ENCODE measurements around the gene AGAP1. TPM values are rescaled to one million over a fixed set of nuclear protein-coding genes. Genes with fewer than 3 reads are reported as not detected.

AGAP1 gene
- total RNA-seq, 2 experiments from 2014 or later = not detected

DNA sequence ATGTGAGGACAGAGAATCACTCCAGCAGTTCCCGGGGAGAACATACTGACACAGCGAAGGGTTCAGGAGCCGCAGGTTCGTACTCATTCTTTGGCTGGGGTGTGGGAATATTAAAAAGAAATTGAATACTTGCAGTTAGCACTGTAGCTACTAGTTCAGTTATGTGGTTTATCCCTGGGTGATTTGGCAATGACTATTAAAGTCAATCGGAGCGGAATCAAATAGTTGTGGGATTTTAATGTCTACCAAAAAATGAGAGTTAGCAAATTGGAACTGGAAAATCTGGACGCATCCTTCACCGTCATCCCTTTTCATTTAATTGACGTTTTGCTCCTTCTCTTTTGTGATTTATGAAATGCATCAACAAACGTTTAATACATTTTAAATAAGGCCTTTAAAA, 623.6 kb downstream of the AGAP1 start:
- POLR2A ChIA-PET = no interaction called here
- H3K4me2 ChIP-seq (ENCODE audit: low read length) = no peak overlapping the region
- H3K36me3 ChIP-seq (ENCODE audit: insufficient read depth, low read length) = no peaks in the 10 kb centered on the region
- H3K9me2 ChIP-seq (ENCODE audit: insufficient read depth, low read length) = no peaks in the 10 kb centered on the region
- no peaks in the 10 kb centered on the region for H3K9me3 ChIP-seq (ENCODE audit: low read length)
- BruUV-seq (replicated peaks) = no TSS peak
- TF ChIP-seq EZH2phosphoT487 (IDR thresholded peaks at IDR 0.05; ENCODE audit: borderline replicate concordance, low read depth, low read length) (no peak), CTCF (conservative IDR thresholded peaks at IDR 0.05; ENCODE audit: low read length) (no peak)
- no peaks in the 10 kb centered on the region for H3K4me1 ChIP-seq (ENCODE audit: insufficient read depth, low read length, poor library complexity, severe bottlenecking)
- intact Hi-C loops (cut with micrococcal nuclease; ENCODE audit: unreplicated experiment) = no loop called here
- no peak for DNase-seq (ENCODE audit: low spot score)
- no peak overlapping the region for H2AFZ ChIP-seq (ENCODE audit: low read length)
- no peaks in the 10 kb centered on the region for H4K20me1 ChIP-seq (ENCODE audit: insufficient read depth, low read length)
- CTCF ChIA-PET (ENCODE audit: unreplicated experiment) = no interaction called here
- H3K4me3 ChIP-seq (ENCODE audit: low read depth, low read length, poor library complexity, severe bottlenecking) = no peak overlapping the region
- H3K27ac ChIP-seq (ENCODE audit: low read depth, low read length, poor library complexity, severe bottlenecking) = no peak overlapping the region
- H3K79me2 ChIP-seq (ENCODE audit: insufficient read depth, low read depth, low read length) = no peaks in the 10 kb centered on the region

DNA sequence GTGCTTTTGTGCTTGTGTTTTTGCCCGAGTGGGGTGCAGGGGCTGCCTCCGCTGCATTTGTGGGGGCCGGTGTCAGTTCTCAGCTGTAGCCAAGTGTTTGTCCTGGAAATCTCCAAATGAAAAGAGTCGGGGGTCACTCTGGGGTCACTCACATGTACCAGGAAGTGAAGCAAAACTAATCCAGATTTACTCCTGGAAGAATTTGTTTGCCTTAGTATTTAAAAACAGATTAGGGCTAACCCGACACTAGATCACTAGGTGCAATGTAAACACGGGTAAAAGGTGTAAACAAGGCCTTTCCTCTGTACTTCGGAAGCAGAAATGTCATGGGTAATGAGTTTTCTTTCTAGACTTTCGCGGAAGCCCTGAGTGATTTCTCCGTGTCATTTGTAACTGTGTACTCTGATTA, 624.0 kb downstream of the AGAP1 start:
- no peak overlapping the region for H3K27ac ChIP-seq (ENCODE audit: low read depth, low read length, poor library complexity, severe bottlenecking)
- TF ChIP-seq EZH2phosphoT487 (IDR thresholded peaks at IDR 0.05; ENCODE audit: borderline replicate concordance, low read depth, low read length) (no peak), CTCF (conservative IDR thresholded peaks at IDR 0.05; ENCODE audit: low read length) (no peak)
- no peak for DNase-seq (ENCODE audit: low spot score)
- no peaks in the 10 kb centered on the region for H4K20me1 ChIP-seq (ENCODE audit: insufficient read depth, low read length)
- no TSS peak for BruUV-seq (replicated peaks)
- H3K79me2 ChIP-seq (ENCODE audit: insufficient read depth, low read depth, low read length) = no peaks in the 10 kb centered on the region
- no peaks in the 10 kb centered on the region for H3K9me2 ChIP-seq (ENCODE audit: insufficient read depth, low read length)
- intact Hi-C loops (cut with micrococcal nuclease; ENCODE audit: unreplicated experiment) = no loop called here
- no peak overlapping the region for H3K4me3 ChIP-seq (ENCODE audit: low read depth, low read length, poor library complexity, severe bottlenecking)
- no peaks in the 10 kb centered on the region for H3K36me3 ChIP-seq (ENCODE audit: insufficient read depth, low read length)
- CTCF ChIA-PET (ENCODE audit: unreplicated experiment) = no interaction called here
- no peak overlapping the region for H3K4me2 ChIP-seq (ENCODE audit: low read length)
- H3K9me3 ChIP-seq (ENCODE audit: low read length) = no peaks in the 10 kb centered on the region
- H2AFZ ChIP-seq (ENCODE audit: low read length) = no peak overlapping the region
- POLR2A ChIA-PET = no interaction called here
- H3K4me1 ChIP-seq (ENCODE audit: insufficient read depth, low read length, poor library complexity, severe bottlenecking) = no peaks in the 10 kb centered on the region

GRCh38 chr2:236119003-236119402, 625.2 kb downstream of the AGAP1 start:
- Histone ChIP-seq H3K4me2 (ENCODE audit: low read length) (no peak overlapping the region), H3K4me1 (ENCODE audit: insufficient read depth, low read length, poor library complexity, severe bottlenecking) (no peaks in the 10 kb centered on the region), H3K4me3 (ENCODE audit: low read depth, low read length, poor library complexity, severe bottlenecking) (no peak overlapping the region), H3K9me2 (ENCODE audit: insufficient read depth, low read length) (no peaks in the 10 kb centered on the region), H4K20me1 (ENCODE audit: insufficient read depth, low read length) (no peaks in the 10 kb centered on the region), H3K36me3 (ENCODE audit: insufficient read depth, low read length) (no peaks in the 10 kb centered on the region), H2AFZ (ENCODE audit: low read length) (no peak overlapping the region), H3K27ac (ENCODE audit: low read depth, low read length, poor library complexity, severe bottlenecking) (no peak overlapping the region), H3K9me3 (ENCODE audit: low read length) (no peaks in the 10 kb centered on the region), H3K79me2 (ENCODE audit: insufficient read depth, low read depth, low read length) (no peaks in the 10 kb centered on the region)
- intact Hi-C loops (cut with micrococcal nuclease; ENCODE audit: unreplicated experiment) = no loop called here
- ChIA-PET CTCF (ENCODE audit: unreplicated experiment) (no interaction called here), POLR2A (no interaction called here)
- TF ChIP-seq EZH2phosphoT487 (IDR thresholded peaks at IDR 0.05; ENCODE audit: borderline replicate concordance, low read depth, low read length) = no peak
- no peak for TF ChIP-seq CTCF (conservative IDR thresholded peaks at IDR 0.05; ENCODE audit: low read length)
- BruUV-seq (replicated peaks) = no TSS peak
- DNase-seq (ENCODE audit: low spot score) = no peak

Measured in OCI-LY7 (cell line).